Hepatocyte (in vitro differentiated cells): ENCODE data around the gene RPS5. TPM values are rescaled to one million over a fixed set of nuclear protein-coding genes. Genes with fewer than 3 reads are reported as not detected.
"Not testable (repeated sequence)": the region's sequence is repeated elsewhere in the genome, so short reads cannot be mapped to it uniquely, and the experiment has no call there.

ENCODE experiments used
- DNase-seq: peaks from one replicate; pipeline ENCODE4 v3.0.0-alpha.2; 2016; ENCODE audit warnings: low spot score
- H2AFZ ChIP-seq: fragments of 200-600 bp; sonication (generic); 2 replicates; pipeline ENCODE4 v1.6.0; 2016; ENCODE audit warnings: antibody characterized with exemption, mild to moderate bottlenecking
- H3K27ac ChIP-seq: fragments of 200-600 bp; sonication (generic); 2 replicates; pipeline ENCODE4 v1.5.1; 2016; ENCODE audit warnings: mild to moderate bottlenecking
- H3K27me3 ChIP-seq: fragments of 200-600 bp; sonication (generic); 2 replicates; pipeline ENCODE4 v1.6.1; 2016
- H3K36me3 ChIP-seq: fragments of 200-600 bp; sonication (generic); replicated peaks from 2 replicates; pipeline ENCODE4 v1.5.1; 2016; ENCODE audit warnings: low read depth; ENCODE audit not compliant: insufficient read depth
- H3K4me1 ChIP-seq: fragments of 200-600 bp; sonication (generic); 2 replicates; pipeline ENCODE4 v1.5.1; 2016; ENCODE audit warnings: mild to moderate bottlenecking, moderate library complexity; ENCODE audit not compliant: insufficient read depth
- H3K4me2 ChIP-seq: fragments of 200-600 bp; sonication (generic); 2 replicates; pipeline ENCODE4 v1.6.0; 2016
- H3K4me3 ChIP-seq: fragments of 200-600 bp; sonication (generic); 2 replicates; pipeline ENCODE4 v1.5.1; 2016; ENCODE audit warnings: mild to moderate bottlenecking
- H3K79me2 ChIP-seq: fragments of 200-600 bp; sonication (generic); 2 replicates; pipeline ENCODE4 v1.6.0; 2017; ENCODE audit warnings: mild to moderate bottlenecking
- H3K9me2 ChIP-seq: fragments of 200-600 bp; sonication (generic); replicated peaks from 2 replicates; pipeline ENCODE4 v1.6.0; 2017; ENCODE audit warnings: mild to moderate bottlenecking; ENCODE audit not compliant: insufficient read depth
- H3K9me3 ChIP-seq: fragments of 200-600 bp; sonication (generic); 2 replicates; pipeline ENCODE4 v1.5.1; 2016; ENCODE audit warnings: low read depth, mild to moderate bottlenecking
- H4K20me1 ChIP-seq: fragments of 200-600 bp; sonication (generic); 2 replicates; pipeline ENCODE4 v1.6.0; 2016; ENCODE audit warnings: mild to moderate bottlenecking; ENCODE audit not compliant: insufficient read depth, poor library complexity, severe bottlenecking
- EZH2 ChIP-seq: fragments of 200-600 bp; sonication (generic); IDR thresholded peaks from 2 replicates; pipeline ENCODE4 v1.6.1; 2016; ENCODE audit warnings: antibody characterized with exemption, mild to moderate bottlenecking, borderline replicate concordance
- EZH2phosphoT487 ChIP-seq: fragments of 200-600 bp; sonication (generic); IDR thresholded peaks from one replicate; pipeline ENCODE4 v1.6.1; 2018; ENCODE audit warnings: antibody characterized with exemption, mild to moderate bottlenecking, low read depth, moderate library complexity; ENCODE audit not compliant: unreplicated experiment, severe bottlenecking
- WGBS: methylation state at CpG from one replicate; pipeline ENCODE4 v1.1.6; 2016; ENCODE audit warnings: low lambda C conversion rate; ENCODE audit errors: missing lambda C conversion rate; 5-methylcytosine and 5-hydroxymethylcytosine counted together
- polyA plus RNA-seq: library from polyadenylated mRNA; unstranded; fragments of >200 nt; fragmentation: Nextera tagmentation; extraction: Ambion mirVana; gene quantifications from 2 replicates; pipeline ENCODE4 v1.2.1, GENCODE V29; 2016
- total RNA-seq: library from RNA; depleted of rRNA; stranded (reverse); fragments of >200 nt; gene quantifications from 2 replicates; pipeline ENCODE4 v1.2.3, GENCODE V29; 2014
- TF ChIP-seq, protein P1 (sequence below): fragments of 200-600 bp; sonication (generic); IDR thresholded peaks from 2 replicates; pipeline ENCODE4 v1.5.1; 2016; ENCODE audit warnings: antibody characterized with exemption, mild to moderate bottlenecking; ENCODE audit not compliant: poor library complexity

Gene RPS5
- total and polyA plus RNA-seq, 2 experiments from 2014 or later: 565 to 1,644 TPM

DNA sequence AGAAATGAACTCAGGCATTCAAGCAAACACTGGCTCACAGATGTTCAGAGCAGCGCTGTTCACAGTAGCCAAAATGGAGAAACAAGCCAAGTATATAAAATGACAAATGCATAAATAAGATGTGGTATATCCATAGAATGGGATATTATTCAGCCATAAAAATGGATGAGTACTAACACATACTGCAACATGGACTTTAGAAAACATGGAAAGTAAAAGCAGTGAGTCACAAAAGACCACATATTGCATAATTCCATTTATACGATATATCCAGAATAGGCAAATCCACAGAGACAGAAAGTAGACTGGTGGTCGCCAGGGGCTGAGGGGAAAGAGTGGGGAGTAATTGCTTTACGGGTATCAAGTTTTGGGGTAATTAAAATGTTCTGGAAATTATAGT, 12.9 kb upstream of the RPS5 start:
- peaks cover under 1% of the 10 kb centered on the region for H3K79me2 ChIP-seq
- H4K20me1 ChIP-seq: no peaks in the 10 kb centered on the region
- H3K27me3 ChIP-seq: no peaks in the 10 kb centered on the region
- H2AFZ ChIP-seq: no peak overlapping the region
- no peak overlapping the region for H3K27ac ChIP-seq
- no peak for DNase-seq
- H3K4me1 ChIP-seq: no peaks in the 10 kb centered on the region
- no peak overlapping the region for H3K4me3 ChIP-seq
- no peak overlapping the region for H3K4me2 ChIP-seq
- TF ChIP-seq EZH2 (no peak), EZH2phosphoT487 (no peak)
- TF ChIP-seq, protein P1, sequence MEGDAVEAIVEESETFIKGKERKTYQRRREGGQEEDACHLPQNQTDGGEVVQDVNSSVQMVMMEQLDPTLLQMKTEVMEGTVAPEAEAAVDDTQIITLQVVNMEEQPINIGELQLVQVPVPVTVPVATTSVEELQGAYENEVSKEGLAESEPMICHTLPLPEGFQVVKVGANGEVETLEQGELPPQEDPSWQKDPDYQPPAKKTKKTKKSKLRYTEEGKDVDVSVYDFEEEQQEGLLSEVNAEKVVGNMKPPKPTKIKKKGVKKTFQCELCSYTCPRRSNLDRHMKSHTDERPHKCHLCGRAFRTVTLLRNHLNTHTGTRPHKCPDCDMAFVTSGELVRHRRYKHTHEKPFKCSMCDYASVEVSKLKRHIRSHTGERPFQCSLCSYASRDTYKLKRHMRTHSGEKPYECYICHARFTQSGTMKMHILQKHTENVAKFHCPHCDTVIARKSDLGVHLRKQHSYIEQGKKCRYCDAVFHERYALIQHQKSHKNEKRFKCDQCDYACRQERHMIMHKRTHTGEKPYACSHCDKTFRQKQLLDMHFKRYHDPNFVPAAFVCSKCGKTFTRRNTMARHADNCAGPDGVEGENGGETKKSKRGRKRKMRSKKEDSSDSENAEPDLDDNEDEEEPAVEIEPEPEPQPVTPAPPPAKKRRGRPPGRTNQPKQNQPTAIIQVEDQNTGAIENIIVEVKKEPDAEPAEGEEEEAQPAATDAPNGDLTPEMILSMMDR: no peak
- 97% methylated on average over 4 of the region's 4 CpGs for WGBS
- H3K9me2 ChIP-seq: no peaks in the 10 kb centered on the region
- H3K9me3 ChIP-seq: no peaks in the 10 kb centered on the region
- no peaks in the 10 kb centered on the region for H3K36me3 ChIP-seq

DNA sequence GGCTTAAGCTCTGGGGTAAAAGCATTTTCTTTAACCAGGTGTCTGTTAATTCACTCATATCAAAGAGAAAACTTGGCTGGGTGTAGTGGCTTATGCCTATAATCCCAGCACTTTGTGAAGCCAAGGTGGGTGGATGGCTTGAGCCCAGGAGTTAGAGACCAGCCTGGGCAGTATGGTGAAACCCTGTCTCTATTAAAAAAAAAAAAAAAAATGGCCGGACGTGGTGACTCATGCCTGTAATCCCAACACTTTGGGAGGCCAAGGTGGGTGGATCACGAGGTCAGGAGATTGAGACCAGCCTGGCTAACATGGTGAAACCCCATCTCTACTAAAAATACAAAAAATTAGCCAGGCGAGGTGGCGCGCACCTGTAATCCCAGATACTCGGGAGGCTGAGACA, 10.3 kb upstream of the RPS5 start:
- H3K27me3 ChIP-seq, H3K4me3 ChIP-seq, H3K9me2 ChIP-seq, H3K36me3 ChIP-seq, H3K4me2 ChIP-seq, H2AFZ ChIP-seq, DNase-seq, H4K20me1 ChIP-seq, H3K79me2 ChIP-seq, H3K27ac ChIP-seq, H3K9me3 ChIP-seq: not testable (repeated sequence)
- WGBS: 88% methylated on average over 7 of the region's 7 CpGs
- H3K4me1 ChIP-seq: peaks cover 12% of the 10 kb centered on the region

- H3K9me2 ChIP-seq: no peaks in the 10 kb centered on the region
- no peaks in the 10 kb centered on the region for H3K36me3 ChIP-seq
- TF ChIP-seq, protein P1: no peak
- TF ChIP-seq EZH2 (no peak), EZH2phosphoT487 (no peak)
- H3K27me3 ChIP-seq: no peaks in the 10 kb centered on the region
- no peak for DNase-seq
- H3K27ac ChIP-seq: no peak overlapping the region
- H3K4me1 ChIP-seq: peaks cover 14% of the 10 kb centered on the region
- peaks cover 13% of the 10 kb centered on the region for H3K79me2 ChIP-seq
- 91% methylated on average over 6 of the region's 6 CpGs for WGBS
- H4K20me1 ChIP-seq: no peaks in the 10 kb centered on the region
- no peaks in the 10 kb centered on the region for H3K9me3 ChIP-seq
- peak overlapping the region; percentile 99 for H3K4me2 ChIP-seq
- H2AFZ ChIP-seq: no peak overlapping the region
- H3K4me3 ChIP-seq: no peak overlapping the region
Observed at GRCh38 chr19:58379246-58379645, 7.8 kb upstream of the RPS5 start.

- no peak for DNase-seq
- H3K27me3 ChIP-seq: no peaks in the 10 kb centered on the region
- peak overlapping the region; percentile 94 for H2AFZ ChIP-seq
- WGBS: 6% methylated on average over 24 of the region's 24 CpGs
- no peaks in the 10 kb centered on the region for H3K36me3 ChIP-seq
- H3K9me3 ChIP-seq: no peaks in the 10 kb centered on the region
- H3K27ac ChIP-seq: peak overlapping the region; percentile 93
- H3K4me2 ChIP-seq: peak overlapping the region; percentile 99
- H4K20me1 ChIP-seq: no peaks in the 10 kb centered on the region
- peaks cover 15% of the 10 kb centered on the region for H3K79me2 ChIP-seq
- peak overlapping the region; percentile 54 for H3K4me3 ChIP-seq
- TF ChIP-seq EZH2 (no peak), EZH2phosphoT487 (no peak)
- TF ChIP-seq, protein P1: no peak
- no peaks in the 10 kb centered on the region for H3K9me2 ChIP-seq
- H3K4me1 ChIP-seq: peaks cover 14% of the 10 kb centered on the region
Observed at GRCh38 chr19:58380037-58380661, 6.9 kb upstream of the RPS5 start.
